ENCODE measurements around the gene COPB2.

GRCh38 chr3:139354661-139355060 lies 34.8 kb downstream of the COPB2 start:
- TF ChIP-seq TOX (CRISPR knock-in tag; IDR thresholded peaks at IDR 0.05; ENCODE audit: borderline replicate concordance) (no peak), ZNF565 (CRISPR knock-in tag; conservative IDR thresholded peaks at IDR 0.05; ENCODE audit: low read depth) (no peak), SNAI2 (CRISPR knock-in tag; IDR thresholded peaks at IDR 0.05) (no peak), CREB5 (CRISPR knock-in tag; IDR thresholded peaks at IDR 0.05; ENCODE audit: low read depth) (no peak), ESRRG (CRISPR knock-in tag; IDR thresholded peaks at IDR 0.05) (no peak), BACH2 (CRISPR knock-in tag; IDR thresholded peaks at IDR 0.05; ENCODE audit: borderline replicate concordance) (no peak), ZFP30 (CRISPR knock-in tag; IDR thresholded peaks at IDR 0.05) (no peak), RARB (CRISPR knock-in tag; IDR thresholded peaks at IDR 0.05) (no peak), GLIS3 (CRISPR knock-in tag; IDR thresholded peaks at IDR 0.05) (no peak), ARNTL (CRISPR knock-in tag; IDR thresholded peaks at IDR 0.05; ENCODE audit: borderline replicate concordance, low read depth) (no peak), TCF4 (CRISPR knock-in tag; IDR thresholded peaks at IDR 0.05; ENCODE audit: borderline replicate concordance) (no peak)
- TF ChIP-seq, protein P1, sequence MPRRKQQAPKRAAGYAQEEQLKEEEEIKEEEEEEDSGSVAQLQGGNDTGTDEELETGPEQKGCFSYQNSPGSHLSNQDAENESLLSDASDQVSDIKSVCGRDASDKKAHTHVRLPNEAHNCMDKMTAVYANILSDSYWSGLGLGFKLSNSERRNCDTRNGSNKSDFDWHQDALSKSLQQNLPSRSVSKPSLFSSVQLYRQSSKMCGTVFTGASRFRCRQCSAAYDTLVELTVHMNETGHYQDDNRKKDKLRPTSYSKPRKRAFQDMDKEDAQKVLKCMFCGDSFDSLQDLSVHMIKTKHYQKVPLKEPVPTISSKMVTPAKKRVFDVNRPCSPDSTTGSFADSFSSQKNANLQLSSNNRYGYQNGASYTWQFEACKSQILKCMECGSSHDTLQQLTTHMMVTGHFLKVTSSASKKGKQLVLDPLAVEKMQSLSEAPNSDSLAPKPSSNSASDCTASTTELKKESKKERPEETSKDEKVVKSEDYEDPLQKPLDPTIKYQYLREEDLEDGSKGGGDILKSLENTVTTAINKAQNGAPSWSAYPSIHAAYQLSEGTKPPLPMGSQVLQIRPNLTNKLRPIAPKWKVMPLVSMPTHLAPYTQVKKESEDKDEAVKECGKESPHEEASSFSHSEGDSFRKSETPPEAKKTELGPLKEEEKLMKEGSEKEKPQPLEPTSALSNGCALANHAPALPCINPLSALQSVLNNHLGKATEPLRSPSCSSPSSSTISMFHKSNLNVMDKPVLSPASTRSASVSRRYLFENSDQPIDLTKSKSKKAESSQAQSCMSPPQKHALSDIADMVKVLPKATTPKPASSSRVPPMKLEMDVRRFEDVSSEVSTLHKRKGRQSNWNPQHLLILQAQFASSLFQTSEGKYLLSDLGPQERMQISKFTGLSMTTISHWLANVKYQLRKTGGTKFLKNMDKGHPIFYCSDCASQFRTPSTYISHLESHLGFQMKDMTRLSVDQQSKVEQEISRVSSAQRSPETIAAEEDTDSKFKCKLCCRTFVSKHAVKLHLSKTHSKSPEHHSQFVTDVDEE (CRISPR knock-in tag; IDR thresholded peaks at IDR 0.05): no peak
- TF ChIP-seq, protein P2, sequence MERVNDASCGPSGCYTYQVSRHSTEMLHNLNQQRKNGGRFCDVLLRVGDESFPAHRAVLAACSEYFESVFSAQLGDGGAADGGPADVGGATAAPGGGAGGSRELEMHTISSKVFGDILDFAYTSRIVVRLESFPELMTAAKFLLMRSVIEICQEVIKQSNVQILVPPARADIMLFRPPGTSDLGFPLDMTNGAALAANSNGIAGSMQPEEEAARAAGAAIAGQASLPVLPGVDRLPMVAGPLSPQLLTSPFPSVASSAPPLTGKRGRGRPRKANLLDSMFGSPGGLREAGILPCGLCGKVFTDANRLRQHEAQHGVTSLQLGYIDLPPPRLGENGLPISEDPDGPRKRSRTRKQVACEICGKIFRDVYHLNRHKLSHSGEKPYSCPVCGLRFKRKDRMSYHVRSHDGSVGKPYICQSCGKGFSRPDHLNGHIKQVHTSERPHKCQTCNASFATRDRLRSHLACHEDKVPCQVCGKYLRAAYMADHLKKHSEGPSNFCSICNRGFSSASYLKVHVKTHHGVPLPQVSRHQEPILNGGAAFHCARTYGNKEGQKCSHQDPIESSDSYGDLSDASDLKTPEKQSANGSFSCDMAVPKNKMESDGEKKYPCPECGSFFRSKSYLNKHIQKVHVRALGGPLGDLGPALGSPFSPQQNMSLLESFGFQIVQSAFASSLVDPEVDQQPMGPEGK (CRISPR knock-in tag; IDR thresholded peaks at IDR 0.05; ENCODE audit: borderline replicate concordance): no peak
